ENCODE results near the gene YWHAE. TPM values are rescaled to one million over a fixed set of nuclear protein-coding genes. Genes with fewer than 3 reads are reported as not detected.
"Not testable (repeated sequence)": the region's sequence is repeated elsewhere in the genome, so short reads cannot be mapped to it uniquely, and the experiment has no call there.

The YWHAE gene
- total RNA-seq, 1 donor from 2014 or later, result 284 TPM

- no peak for DNase-seq
Measured at GRCh38 chr17:1412185-1413110, 12.4 kb upstream of the YWHAE start.

- no peak for DNase-seq
Measured at GRCh38 chr17:1402262-1402586, 2.2 kb upstream of the YWHAE start.

- DNase-seq, result no peak
Measured at GRCh38 chr17:1398931-1399678, 917 bp downstream of the YWHAE start.

- peak; percentile 15 for DNase-seq
Measured at GRCh38 chr17:1398028-1398427, 2.0 kb downstream of the YWHAE start.

- DNase-seq, result not testable (repeated sequence)
Measured at GRCh38 chr17:1395876-1396665, 4.0 kb downstream of the YWHAE start.

GRCh38 chr17:1391577-1391976 lies 8.4 kb downstream of the YWHAE start:
- no peak for DNase-seq

- DNase-seq, result no peak
Measured at GRCh38 chr17:1390432-1391367, 9.3 kb downstream of the YWHAE start.

GRCh38 chr17:1387490-1388227 lies 12.4 kb downstream of the YWHAE start:
- DNase-seq, result not testable (repeated sequence)

- not testable (repeated sequence) for DNase-seq
Measured at GRCh38 chr17:1386675-1387190, 13.3 kb downstream of the YWHAE start.

GRCh38 chr17:1386265-1386664 lies 13.8 kb downstream of the YWHAE start:
- DNase-seq, result no peak

GRCh38 chr17:1385861-1386260 lies 14.2 kb downstream of the YWHAE start:
- DNase-seq, result no peak

GRCh38 chr17:1384905-1385435 lies 15.1 kb downstream of the YWHAE start:
- DNase-seq, result no peak

- DNase-seq, result no peak
Measured at GRCh38 chr17:1379930-1380313, 20.1 kb downstream of the YWHAE start.

GRCh38 chr17:1379208-1379929 lies 20.7 kb downstream of the YWHAE start:
- DNase-seq, result no peak

- DNase-seq, result not testable (repeated sequence)
Measured at GRCh38 chr17:1378476-1378860, 21.6 kb downstream of the YWHAE start.

GRCh38 chr17:1377334-1377733 lies 22.7 kb downstream of the YWHAE start:
- DNase-seq, result no peak

- DNase-seq, result no peak
Measured at GRCh38 chr17:1376061-1376460, 24.0 kb downstream of the YWHAE start.

- no peak for DNase-seq
Measured at GRCh38 chr17:1375615-1376014, 24.4 kb downstream of the YWHAE start.

- no peak for DNase-seq
Measured at GRCh38 chr17:1374431-1375177, 25.4 kb downstream of the YWHAE start.
